Hindlimb muscle (tissue), 1 donor: ENCODE data around the gene IL17RA. TPM values are rescaled to one million over a fixed set of nuclear protein-coding genes. Genes with fewer than 3 reads are reported as not detected.

Experiments used
- DNase-seq: peaks from one replicate; pipeline ENCODE4 v3.0.0-alpha.2; 2013
- polyA plus RNA-seq: library from polyadenylated mRNA; unstranded; fragments of 120-200 nt; gene quantifications from one replicate; pipeline ENCODE4 v1.2.1, GENCODE V29; 2013; ENCODE audit not compliant: insufficient read length

Gene IL17RA
- 4.6 TPM for polyA plus RNA-seq

DNA sequence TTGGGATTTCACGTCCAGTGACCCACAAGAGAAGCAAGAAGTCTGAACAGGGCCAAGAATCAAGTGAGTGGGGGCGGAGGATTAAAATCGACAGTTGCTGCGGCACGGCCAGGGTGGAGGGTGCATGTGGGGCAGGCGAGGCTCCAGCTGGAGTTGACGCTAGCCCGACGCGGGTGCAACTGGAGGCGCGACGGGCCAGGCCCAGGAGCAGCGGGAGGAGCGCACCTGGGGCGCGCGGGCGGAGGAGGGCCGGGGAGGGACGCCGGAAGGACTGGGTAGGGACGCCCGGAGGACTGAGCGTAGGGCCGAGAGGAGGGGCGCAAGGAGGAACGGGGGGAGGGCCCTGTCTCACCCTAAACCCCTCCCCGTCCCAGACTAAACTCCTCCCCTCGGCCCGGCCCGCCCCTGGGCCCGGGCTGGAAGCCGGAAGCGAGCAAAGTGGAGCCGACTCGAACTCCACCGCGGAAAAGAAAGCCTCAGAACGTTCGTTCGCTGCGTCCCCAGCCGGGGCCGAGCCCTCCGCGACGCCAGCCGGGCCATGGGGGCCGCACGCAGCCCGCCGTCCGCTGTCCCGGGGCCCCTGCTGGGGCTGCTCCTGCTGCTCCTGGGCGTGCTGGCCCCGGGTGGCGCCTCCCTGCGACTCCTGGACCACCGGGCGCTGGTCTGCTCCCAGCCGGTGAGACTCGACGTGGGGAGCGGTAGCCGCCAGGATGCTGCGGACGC is at the start of gene IL17RA:
Gene IL17RA, plus strand, starts transcription at position 447 of the 723 bp plus-strand sequence. Its CDS starts 92 bp downstream, at position 539.
- peak; percentile 91 for DNase-seq

DNA sequence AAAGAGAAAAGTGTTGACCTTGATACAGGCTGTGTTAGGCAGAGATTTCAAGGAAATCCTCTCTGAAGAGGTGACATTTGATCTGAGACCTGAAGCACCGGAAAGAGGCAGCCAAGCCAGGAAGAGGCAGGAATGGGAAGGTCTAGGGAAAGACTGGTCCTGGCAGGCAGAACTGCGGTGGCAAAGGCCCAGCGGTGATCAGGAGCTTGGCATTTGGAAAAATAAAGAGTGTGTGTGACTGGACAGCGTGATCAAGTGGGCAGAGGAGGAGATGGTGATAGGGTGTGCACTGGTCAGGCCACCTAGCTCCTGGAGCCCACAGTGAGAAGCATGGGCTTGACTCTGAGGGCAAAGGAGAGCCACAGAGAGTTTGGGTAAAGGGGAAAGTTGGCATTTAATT is 49.6 kb upstream of the IL17RA start:
- no peak for DNase-seq

DNA sequence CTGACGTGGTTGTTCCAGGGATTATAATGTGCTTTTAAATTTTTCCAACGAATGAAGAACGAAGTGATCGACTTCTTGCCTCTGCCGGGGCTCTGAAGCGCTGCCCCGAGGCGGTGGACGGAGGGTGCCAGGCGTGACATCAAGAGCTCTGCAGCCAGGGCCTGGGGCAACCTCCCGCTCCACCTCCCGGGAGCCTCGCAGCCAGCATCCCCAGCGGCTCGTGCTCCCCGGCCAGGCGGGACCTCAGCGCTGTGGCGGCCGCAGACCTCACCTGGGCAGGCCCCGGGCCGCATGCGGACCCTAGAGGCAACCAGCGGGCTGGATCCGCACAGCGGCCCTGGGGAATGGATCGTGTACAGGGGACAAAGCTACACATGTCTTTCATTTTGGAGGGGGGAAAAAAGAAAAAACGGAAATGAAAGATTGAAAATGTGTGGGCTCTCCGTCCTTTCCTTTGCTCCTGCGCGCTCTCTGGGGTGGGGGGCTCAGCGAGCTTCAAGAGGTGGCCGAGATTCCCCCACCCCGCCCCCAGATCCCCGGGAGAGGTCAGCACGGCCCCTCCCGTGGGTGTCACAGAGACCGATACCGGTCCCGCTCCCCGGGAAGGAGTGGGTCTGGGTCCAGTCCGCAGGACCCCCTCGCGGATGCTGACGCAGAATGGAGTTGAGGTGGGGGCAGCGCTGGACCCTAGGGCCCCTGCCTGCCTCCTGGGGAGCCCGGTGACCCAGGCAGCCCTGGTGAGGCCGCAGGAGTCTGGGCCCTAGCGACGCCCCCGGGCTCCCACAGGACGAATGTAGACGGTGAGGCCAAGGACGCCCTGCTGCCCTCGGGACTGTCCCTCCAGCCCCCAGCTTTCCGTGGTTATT is 48.6 kb upstream of the IL17RA start:
- DNase-seq: peak; percentile 23

GRCh38 chr22:17036842-17037711 is 47.7 kb upstream of the IL17RA start:
- peak; percentile 34 for DNase-seq

GRCh38 chr22:17043521-17043920 is 41.3 kb upstream of the IL17RA start:
- no peak for DNase-seq

DNA sequence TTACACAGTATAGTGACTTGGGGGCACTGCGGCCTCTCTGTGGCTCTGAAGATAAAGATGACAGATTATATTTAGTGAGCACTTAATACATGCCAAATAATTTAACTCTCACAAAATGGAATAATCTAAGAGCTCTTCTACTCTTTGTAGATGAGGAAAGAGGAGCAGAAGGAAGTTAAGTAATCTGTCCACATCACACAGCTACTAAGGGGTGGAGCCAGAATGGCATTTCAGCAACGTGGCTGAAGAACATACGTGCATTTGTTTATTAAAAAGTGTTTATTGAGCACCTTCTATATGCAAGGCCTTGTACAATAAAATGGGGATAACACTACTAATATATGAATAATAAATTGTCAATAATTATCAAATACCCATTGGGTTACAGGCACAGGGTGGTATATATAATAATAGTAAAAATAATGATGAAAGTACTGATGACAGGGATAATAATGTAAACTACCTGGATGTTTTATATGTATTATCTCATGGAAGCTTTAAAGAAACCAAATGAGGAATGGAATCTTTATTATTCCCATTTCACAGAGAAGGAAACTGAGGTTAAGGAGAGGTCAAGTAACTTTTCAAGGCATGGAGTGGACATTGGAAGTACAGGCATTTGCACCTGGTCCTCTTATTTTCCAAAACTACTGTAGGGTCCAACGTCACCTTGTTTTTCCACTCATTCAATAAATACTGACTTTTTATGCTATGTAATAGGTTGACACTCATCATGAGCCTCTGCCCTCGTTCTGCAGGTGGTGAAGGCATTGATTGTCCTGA is 38.0 kb upstream of the IL17RA start:
- DNase-seq: no peak

- no peak for DNase-seq
These were observed 37.1 kb upstream of the IL17RA start for GRCh38 chr22:17047656-17048055.

DNA sequence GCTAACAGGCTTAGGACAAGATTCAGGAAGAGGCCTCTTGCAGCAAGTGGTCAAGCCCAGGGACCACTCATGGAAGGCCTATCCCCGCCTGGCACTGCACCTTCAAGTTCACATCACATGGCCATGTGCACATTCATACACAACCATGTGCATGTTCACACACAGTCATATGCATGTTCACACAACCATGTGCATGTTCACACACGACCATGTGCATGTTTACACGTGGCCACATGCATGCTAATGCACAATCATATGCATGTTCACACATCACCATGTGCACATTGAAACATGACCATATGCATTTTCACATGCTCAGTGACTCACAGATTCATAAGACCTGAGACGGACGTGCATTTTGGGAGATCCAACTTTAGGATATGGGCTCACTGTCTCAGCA is 28.7 kb upstream of the IL17RA start:
- no peak for DNase-seq

GRCh38 chr22:17056807-17057206 is 28.0 kb upstream of the IL17RA start:
- DNase-seq: no peak

- DNase-seq: peak; percentile 78
These were observed 26.6 kb upstream of the IL17RA start for GRCh38 chr22:17057959-17058814.

DNA sequence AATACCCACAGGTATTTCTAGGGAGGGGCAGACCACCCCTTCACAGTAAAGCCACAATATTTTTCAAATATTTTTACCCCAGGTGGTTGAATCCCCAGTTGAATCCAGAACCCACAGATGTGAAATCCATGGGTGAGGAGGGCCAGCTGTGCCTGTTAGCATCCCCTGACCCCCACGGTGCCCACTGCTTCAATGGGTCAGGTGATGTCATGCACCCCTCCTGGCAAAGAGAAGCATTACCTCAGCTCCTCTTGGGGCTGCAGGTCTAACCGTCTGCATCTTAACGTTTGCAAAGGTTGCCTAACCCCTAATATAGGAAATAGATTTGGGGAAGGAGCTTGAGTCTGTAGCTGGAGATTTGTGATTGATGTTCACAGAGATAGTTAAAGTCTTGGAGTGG is 24.7 kb upstream of the IL17RA start:
- DNase-seq: no peak

DNA sequence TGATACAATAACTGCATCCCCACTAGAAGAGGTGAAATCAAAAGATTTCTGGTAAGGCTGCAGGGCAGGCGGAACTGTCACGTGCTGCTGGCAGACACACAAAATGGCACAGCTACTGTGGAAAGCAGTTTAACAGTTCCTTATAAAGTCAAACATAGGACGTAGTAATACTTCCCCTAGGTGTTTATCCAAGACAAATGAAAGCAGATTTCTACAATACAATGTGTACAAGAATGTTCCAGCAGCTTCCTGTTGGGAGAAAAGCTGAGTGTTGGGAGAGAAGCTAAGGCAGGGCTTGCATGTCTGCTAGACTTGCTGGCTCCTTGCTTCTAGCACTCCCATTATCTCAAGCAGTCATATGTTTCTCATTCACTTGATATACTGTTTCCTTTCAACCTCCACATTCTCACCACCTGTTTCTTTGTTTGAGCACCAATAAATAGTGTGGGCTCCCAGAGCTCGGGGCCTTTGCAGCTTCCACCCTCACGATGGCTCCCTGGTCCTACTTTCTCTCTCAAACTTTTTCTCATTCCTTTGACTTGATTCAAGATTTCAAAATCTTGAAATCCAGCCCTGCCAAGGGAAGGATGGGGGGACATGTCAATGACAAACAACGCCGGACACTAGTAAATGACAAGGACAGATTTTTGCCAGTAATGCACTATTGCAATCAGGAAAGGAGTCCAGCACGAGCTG is 21.2 kb upstream of the IL17RA start:
- DNase-seq: peak; percentile 44

- DNase-seq: no peak
These were observed 20.2 kb upstream of the IL17RA start for GRCh38 chr22:17064498-17065100.

- DNase-seq: no peak
These were observed 19.4 kb upstream of the IL17RA start for GRCh38 chr22:17065433-17065832.

- DNase-seq: no peak
These were observed 11.9 kb upstream of the IL17RA start for GRCh38 chr22:17072877-17073276.

DNA sequence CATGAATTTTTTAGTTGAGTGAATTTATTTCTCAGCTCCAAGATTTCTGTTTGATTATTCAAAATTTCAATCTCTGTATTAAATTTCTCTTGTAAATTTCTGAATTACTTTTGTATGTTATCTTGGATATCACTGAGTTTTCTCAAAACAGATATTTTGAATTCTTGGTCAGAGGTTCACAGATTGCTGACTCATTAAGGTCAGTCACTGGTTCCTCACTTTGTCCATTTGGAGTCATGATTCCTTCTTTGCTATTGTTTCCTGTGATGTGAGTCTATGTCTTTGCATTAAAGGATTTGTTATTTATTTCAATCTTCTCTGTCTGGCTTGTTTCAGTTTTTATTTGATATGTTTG is 10.2 kb upstream of the IL17RA start:
- no peak for DNase-seq

DNA sequence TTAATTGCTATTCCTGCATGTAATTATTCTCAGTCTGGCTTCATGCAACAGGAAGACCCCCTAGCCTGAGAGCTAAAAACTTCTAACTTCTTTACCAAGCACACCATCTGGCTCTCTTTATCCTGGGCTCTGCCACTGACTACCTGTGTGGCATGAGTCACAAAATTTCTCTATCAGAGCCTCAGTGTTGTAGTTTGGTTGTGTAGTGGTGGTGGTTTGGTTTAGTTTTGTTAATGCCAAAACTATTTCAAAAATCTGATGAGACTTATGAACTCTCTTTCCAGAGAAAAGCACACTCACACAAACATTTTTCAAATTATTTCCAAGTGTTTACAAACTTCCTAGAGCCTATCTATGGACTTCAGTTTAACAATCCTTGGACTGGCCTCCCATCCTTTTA is 7.5 kb upstream of the IL17RA start:
- no peak for DNase-seq

GRCh38 chr22:17079572-17079971 is 5.2 kb upstream of the IL17RA start:
- DNase-seq: no peak

GRCh38 chr22:17083255-17083654 is 1.5 kb upstream of the IL17RA start:
- no peak for DNase-seq
